Endometrium (tissue), 2 donors: ENCODE measurements around the gene VIL1.

ENCODE experiments used
- FAIRE-seq: peaks from 2 replicates; lab custom pipeline; 2012; peaks lifted over from hg19 to GRCh38; lab: Jason Lieb, UNC
- donor health status: control.
- donor health status: control.

Gene VIL1

GRCh38 chr2:218395090-218395444 is 23.9 kb upstream of the VIL1 start:
- no peak for FAIRE-seq

GRCh38 chr2:218395456-218395825 is 23.5 kb upstream of the VIL1 start:
- FAIRE-seq: no peak

GRCh38 chr2:218395826-218396687 is 22.9 kb upstream of the VIL1 start:
- FAIRE-seq: peak; percentile 21

- no peak for FAIRE-seq
Observed at GRCh38 chr2:218396688-218397462, 22.0 kb upstream of the VIL1 start.

- FAIRE-seq: no peak
Observed at GRCh38 chr2:218397463-218397819, 21.5 kb upstream of the VIL1 start.

- no peak for FAIRE-seq
Observed at GRCh38 chr2:218397820-218398436, 21.0 kb upstream of the VIL1 start.

- no peak for FAIRE-seq
Observed at GRCh38 chr2:218398437-218399390, 20.2 kb upstream of the VIL1 start.

- no peak for FAIRE-seq
Observed at GRCh38 chr2:218399391-218400166, 19.3 kb upstream of the VIL1 start, which contains the start of gene CTDSP1. Gene CTDSP1 (plus strand): TSS chr2:218399868. CDS start chr2:218400091, 223 bp downstream.

GRCh38 chr2:218400167-218400929 is 18.6 kb upstream of the VIL1 start:
- no peak for FAIRE-seq

GRCh38 chr2:218400930-218401881 is 17.7 kb upstream of the VIL1 start:
- no peak for FAIRE-seq

- FAIRE-seq: no peak
Observed at GRCh38 chr2:218401890-218402289, 17.0 kb upstream of the VIL1 start.

- FAIRE-seq: no peak
Observed at GRCh38 chr2:218402491-218402901, 16.4 kb upstream of the VIL1 start.

GRCh38 chr2:218402911-218403411 is 16.0 kb upstream of the VIL1 start:
- FAIRE-seq: no peak

GRCh38 chr2:218403810-218404209 is 15.1 kb upstream of the VIL1 start:
- no peak for FAIRE-seq

- no peak for FAIRE-seq
Observed at GRCh38 chr2:218404351-218405085, 14.4 kb upstream of the VIL1 start.

GRCh38 chr2:218405086-218405745 is 13.7 kb upstream of the VIL1 start:
- no peak for FAIRE-seq

- no peak for FAIRE-seq
Observed at GRCh38 chr2:218405746-218406208, 13.1 kb upstream of the VIL1 start.
